Stimulated activated CD4-positive, alpha-beta T cell treated with anti-CD3 and anti-CD28 coated beads, TNF-alpha, amount 100 ng/mL, for 48 hours (primary cell): ENCODE data around the gene CAPNS1.
"Not testable (repeated sequence)": the region's sequence is repeated elsewhere in the genome, so short reads cannot be mapped to it uniquely, and the experiment has no call there.

Experiments used
- DNase-seq, 3 donors: peaks; one replicate each; pipeline ENCODE4 v3.0.0-alpha.2; 2020; ENCODE audit warnings: low read depth in 3 of 3

Gene CAPNS1

DNA sequence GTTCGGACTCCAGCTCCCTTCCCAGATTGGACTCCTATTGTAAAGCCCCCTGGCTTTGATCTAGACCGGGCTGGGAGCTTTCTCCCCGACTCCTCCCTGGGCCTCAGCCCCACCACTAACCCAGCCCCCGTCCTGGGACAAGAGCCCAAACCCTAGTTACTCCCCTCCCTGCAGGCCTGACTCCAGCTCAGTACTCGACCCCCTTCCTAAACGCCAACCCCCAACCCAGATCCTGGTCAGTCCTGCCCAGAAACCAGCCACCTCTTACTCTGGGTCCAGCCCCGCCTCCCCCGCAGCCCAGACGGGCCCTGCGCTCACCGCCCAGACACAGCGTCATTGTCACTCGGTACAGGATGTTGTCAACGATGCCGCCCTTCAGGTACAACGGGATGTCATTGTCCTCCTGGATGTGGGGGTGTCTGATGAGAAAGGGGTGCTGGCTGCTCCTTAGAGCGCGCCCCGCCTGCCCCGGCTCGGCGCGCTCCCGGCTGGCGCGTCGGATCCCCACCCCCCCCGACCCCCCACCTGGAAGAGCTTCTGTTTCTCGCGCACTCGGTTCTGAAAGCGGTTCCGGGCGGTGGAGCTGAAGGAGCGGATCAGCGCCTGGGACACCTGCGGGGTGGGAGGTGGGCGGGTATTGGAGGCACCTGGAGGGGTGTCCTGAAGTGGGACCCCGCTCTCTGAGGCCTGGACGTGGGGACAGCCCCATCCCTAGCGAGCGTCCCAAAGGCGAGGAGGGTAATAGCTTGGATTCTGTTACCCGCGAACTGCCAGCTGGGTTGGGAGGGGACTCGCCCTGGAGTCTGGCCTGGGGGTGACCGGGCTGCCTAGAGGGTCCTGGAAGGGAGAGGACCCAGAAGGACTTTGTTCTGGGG is 11.5 kb downstream of the CAPNS1 start:
- DNase-seq, result no peak

DNA sequence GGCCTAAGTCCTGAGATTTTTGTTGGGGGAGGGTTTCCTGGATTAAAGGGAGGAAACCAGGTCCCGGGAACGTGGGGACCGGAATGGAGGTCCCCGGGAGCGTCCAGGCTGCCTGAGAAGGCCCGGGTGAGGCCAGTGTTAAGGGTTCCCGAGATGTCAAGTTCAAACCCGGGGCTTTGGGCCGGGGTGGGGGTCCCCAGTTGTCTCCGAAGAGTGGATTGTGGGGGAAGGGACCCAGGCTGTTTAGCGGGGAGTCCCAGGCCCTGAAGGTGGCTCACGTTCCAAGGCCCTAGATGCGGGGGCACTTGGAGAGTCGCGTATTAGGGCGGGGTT is 12.1 kb downstream of the CAPNS1 start:
- no peak for DNase-seq

DNA sequence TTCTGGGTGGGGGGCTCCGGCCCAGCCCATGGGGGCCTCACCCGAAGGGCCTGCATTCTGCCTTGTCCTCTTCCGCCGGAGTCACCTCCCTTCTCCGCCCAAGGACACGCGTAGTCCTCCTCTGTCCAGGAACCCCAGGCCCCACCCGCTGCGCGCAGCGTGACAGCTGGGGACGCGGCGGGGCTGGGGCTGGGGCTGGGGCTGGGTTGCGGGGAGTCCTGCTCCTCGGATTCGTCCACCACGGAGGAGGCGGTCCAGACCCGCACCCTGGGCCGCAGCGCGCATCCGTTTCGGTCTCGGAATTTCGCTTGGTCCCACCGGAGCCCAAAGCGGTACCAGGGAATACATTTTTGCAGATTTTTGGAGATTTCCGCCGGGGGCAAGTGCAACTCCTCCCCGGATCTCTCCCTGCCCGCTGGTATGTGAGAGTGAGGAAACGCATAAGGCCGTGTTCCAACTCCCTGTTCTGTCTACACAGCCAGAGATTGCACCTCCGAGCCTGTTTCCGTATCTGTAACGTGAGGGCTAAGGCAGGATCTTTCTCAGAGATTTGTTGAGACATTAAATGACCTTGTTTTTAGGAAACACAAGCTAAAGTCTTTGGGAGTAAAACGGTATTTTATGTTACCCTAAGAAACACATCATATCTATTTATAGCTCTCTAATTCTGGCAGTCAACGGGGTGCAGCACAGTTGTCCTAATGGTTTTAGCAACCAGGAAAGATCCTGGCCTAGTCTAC is 12.7 kb downstream of the CAPNS1 start, which contains the start of gene COX7A1:
TSS of gene COX7A1 (minus strand) at position 96 of the 740 bp plus-strand sequence. CDS start at position 56, 40 bp downstream.
- no peak for DNase-seq

DNA sequence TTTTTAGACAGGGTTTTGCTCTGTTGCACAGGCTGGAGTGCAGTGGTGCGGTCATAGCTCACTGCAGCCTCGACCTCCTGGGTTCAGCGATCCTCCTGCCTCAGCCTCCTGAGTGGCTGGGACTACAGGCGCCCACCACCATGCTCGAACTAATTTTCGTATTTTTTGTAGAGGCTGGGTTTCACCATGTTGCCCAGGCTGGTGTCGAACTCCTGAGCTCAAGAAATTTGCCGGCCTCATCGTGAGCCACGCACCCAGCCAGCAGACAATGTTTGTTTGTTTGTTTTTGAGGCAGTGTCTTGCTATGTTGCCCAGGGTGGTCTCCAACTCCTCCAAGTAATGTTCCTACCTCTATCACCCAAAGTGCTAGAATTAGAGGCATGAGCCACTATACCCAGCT is 13.3 kb downstream of the CAPNS1 start:
- DNase-seq, result no peak

DNA sequence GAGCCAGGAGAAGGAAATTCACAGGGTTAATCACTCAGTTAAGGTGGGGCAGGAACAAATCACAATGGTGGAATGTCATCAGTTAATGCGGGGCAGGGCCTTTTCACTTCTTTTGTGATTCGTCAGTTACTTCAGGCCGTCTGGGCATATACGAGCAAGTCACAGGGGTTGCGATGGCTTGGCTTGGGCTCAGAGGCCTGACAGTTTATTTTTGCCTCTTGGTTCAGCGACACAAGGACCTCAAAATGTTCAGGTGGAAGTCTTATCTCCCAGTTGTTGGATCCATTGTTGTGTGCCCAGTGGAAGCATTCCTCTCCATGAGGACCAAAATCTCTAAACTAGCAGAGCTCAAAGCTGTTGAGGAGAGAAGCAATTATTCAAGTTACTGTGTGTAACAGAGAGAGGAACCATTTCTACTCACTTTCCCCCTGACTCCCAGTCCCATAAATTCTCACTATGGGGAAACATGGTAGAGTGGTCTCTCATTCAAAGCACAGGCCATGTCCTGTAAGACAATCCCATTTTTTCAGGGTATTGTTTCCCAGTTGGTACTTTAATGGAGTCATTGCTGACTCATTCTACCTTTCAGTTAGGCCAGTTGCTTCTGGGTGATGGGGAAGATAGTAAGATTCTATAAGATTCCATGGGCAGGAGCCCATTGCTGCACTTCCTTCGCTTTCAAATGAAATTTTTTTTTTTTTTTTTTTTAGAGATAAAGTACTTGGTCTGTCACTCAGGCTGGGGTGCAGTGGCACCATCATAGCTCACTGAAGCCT is 21.1 kb downstream of the CAPNS1 start:
- no peak for DNase-seq

DNA sequence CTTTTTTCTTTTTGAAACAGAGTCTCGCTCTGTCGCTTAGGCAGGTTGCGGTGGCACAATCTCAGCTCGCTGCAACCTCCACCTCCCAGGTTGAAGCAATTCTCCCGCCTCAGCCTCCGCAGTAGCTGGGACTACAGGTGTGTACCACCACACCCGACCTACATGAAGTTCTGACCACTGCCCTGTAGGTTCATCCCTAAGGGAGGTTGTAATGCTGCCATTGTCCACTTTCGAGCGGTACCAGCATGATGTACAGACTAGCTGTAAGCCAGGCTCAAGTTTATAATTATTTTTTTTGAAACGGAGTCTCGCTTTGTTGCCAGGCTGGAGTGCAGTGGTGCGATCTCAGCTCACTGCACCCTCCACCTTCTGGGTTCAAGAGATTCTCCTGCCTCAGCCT is 23.9 kb downstream of the CAPNS1 start:
- DNase-seq, result no peak

DNA sequence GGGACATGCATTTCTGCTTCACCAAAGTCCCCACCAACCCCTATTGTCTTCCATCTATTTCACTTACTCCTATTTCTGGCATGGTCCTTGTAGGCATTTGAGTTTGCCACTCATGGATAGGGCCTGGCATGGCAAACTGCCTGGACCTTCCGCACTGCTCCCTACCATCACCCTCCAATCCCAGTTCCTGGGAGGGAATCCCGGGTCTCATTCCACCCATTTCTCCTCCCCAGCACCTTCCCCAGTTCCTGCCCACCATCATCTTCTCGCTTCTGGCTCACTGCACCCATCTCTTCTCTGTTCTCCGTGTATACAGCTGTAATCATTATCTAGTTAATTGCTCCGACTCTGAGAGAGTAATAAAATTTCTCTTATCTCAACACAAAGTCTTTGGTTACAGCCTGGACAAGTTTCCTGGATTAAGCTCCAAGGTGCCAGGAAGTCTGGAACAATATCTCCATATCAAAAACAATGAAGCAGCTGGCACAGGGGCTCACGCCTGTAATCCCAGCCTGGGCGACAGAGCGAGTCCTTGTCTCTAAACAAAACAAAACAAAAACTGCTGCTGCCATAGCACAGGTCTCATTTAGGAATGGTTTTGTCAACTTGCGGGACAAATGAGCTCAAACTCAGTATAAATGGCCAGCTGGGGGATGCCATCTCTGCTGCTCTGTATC is 29.4 kb downstream of the CAPNS1 start:
- no peak for DNase-seq

DNA sequence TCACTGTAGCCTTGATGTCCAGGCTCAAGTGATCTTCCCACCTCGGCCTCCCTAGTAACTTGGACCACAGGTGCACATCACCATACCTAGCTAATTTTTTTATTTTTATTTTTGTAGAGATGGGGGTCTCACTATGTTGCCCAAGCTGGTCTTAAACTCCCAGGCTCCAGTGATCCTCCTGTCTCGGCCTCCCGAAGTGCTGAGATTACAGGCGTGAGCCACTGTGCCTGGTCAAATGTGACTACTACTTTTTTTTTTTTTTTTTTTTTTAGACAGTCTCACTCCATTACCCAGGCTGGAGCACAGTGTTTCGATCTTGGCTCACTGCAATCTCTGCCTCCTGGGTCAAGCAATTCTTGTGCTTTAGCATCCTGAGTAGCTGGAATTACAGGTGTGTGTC is 33.0 kb downstream of the CAPNS1 start:
- no peak for DNase-seq

DNA sequence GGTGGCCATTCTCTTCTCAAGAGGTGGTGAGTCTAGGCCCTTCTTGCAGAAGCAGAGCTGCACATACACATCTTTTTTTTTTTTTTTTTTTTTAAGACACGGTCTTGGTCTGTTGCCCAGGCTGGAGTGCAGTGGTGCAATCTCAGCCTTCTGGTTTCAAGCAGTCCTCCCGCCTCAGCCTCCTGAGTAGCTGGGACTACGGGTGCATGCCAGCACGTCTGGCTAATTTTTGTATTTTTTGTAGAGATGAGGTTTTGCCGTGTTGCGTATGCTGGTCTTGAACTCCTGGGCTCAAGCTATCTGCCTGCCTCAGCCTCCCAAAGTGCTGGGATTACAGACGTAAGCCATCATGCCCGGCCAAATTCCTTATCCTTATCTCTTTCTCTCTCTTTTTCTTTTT is 34.0 kb downstream of the CAPNS1 start:
- DNase-seq, result not testable (repeated sequence)

DNA sequence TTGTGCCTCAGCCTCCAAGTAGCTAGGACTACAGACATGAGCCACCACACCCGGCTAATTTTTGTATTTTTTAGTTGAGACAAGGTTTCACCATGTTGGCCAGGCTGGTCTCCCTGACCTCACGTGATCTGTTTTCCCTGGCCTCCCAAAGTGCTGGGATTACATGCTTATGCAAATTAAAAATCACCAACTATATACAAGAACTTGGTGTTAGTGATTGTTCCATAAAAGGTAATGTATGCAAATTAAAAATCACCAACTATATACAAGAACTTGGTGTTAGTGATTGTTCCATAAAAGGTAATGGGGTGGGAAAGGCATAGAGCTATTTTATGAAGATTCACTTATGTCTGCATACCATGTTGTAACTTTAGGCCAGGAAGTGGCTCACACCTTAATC is 39.2 kb downstream of the CAPNS1 start:
- DNase-seq, result not testable (repeated sequence)

DNA sequence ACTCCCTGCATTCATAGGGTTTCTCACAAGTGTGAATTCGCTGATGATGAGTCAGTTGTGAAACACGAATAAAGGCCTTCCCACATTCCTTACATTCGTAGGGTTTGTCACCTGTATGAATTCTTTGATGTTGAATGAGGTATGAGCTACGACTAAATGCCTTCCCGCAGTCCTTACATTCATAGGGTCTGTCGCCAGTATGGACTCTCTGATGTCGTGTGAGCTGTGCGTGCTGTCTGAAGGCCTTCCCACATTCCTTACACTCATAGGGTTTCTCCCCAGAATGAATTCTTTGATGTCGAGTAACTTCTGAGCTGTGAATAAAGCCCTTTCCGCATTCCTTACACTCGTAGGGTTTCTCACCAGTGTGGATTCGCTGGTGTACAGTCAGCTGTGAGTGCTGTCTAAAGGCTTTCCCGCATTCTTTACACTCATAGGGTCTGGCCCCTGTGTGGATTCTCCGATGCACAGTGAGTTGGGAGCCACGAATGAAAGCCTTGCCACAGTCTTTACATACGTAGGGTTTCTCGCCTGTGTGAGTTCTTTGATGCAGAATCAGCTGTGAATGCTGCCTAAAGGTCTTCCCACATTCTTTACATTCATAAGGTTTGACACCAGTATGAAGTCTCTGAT is 42.9 kb downstream of the CAPNS1 start:
- DNase-seq, result no peak

DNA sequence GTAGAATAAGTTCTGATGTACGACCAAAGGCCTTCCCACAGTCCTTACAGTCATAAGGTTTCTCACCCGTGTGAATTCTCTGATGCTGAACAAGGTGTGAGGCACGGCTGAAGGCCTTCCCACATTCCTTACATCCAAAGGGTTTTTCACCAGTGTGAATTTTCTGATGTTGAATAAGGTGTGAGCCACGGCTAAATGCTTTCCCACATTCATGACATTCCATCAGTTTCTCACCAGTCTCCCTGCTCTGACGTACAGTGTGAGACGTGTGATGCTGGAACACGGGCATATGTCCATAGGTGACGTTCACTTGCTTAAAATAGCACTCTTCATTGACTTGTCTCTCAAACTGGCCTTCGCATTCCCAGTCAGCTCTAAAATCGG is 43.4 kb downstream of the CAPNS1 start:
- DNase-seq, result no peak

DNA sequence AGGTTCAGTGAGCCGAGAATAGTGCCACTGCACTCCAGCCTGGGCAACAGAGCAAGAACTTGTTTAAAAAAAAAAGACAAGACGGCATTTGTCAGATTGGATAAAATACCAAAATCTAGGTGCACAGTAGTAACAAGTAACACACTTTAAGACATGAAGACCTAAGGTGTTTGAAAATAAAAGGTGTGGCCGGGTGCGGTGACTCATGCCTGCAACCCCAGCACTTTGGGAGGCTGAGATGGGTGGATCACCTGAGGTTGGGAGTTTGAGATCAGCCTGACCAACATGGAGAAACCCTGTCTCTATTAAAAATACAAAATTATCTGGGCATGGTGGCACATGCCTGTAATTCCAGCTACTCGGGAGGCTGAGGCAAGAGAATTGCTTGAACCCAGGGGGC is 46.9 kb downstream of the CAPNS1 start:
- DNase-seq, result not testable (repeated sequence)

DNA sequence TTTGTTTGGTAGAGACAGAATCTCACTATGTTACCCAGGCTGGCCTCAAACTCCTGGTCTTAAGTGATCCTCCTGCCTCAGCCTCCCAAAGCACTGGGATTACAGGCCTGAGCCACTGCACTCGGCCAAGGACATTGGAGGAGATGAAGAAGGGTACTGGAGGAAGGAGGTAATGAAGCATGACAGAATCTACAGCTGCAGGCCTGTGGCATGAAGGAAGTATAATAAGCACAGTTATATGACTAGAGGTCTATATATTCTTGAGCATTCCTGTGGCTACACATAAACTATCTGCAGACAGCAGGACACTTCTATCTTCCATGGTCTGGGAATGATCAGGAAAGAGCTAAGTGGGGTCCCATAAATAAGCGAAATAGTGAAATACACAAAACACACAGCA is 56.4 kb downstream of the CAPNS1 start:
- no peak for DNase-seq

DNA sequence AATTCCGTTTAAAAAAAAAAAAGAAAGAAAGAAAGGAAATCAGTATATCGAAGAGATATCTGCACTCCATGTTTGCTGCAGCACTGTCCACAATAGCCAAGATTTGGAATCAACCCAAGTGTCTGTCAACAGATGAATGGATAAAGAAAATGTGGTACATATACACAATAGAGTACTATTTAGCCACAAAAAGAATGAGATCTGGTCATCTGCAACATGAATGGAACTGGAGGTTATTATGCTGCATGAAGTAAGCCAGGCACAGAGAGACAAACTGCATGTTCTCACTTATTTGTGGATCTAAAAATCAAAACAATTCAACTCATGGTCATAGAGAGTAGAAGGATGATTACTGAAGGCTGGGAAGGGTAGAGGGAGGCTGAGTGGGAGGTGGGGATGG is 58.3 kb downstream of the CAPNS1 start:
- DNase-seq, result no peak
